Skeletal muscle satellite cell (primary cell): Measurements from ENCODE around the gene FAM227B. TPM values are rescaled to one million over a fixed set of nuclear protein-coding genes. Genes with fewer than 3 reads are reported as not detected.
"Not testable (repeated sequence)": the region's sequence is repeated elsewhere in the genome, so short reads cannot be mapped to it uniquely, and the experiment has no call there.

Source experiments
- H3K27me3 ChIP-seq: 2 replicates; pipeline ENCODE4 v1.7.0; 2013; ENCODE audit warnings: low read length; ENCODE audit not compliant: control insufficient read depth, insufficient read depth
- H3K36me3 ChIP-seq: 2 replicates; pipeline ENCODE4 v1.7.0; 2013; ENCODE audit warnings: mild to moderate bottlenecking, control low read depth, low read length; ENCODE audit not compliant: insufficient read depth
- H3K4me1 ChIP-seq: 2 replicates; pipeline ENCODE4 v1.7.0; 2013; ENCODE audit warnings: low read length; ENCODE audit not compliant: control insufficient read depth, insufficient read depth
- H3K4me2 ChIP-seq: 2 replicates; pipeline ENCODE4 v1.7.0; 2013; ENCODE audit warnings: mild to moderate bottlenecking, low read length
- H3K4me3 ChIP-seq: 2 replicates; pipeline ENCODE4 v1.7.0; 2013; ENCODE audit warnings: low read length
- H3K9ac ChIP-seq: 2 replicates; pipeline ENCODE4 v1.7.0; 2013; ENCODE audit warnings: mild to moderate bottlenecking, low read depth, low read length, moderate library complexity
- H3K9me3 ChIP-seq: replicated peaks from 2 replicates; pipeline ENCODE4 v1.7.0; 2013; ENCODE audit warnings: mild to moderate bottlenecking, control low read depth, low read length
- total RNA-seq: library from RNA; depleted of rRNA; stranded (reverse); fragments of >200 nt; gene quantifications from 2 replicates; pipeline ENCODE4 v1.2.3, GENCODE V29; 2012; rRNA removed

FAM227B gene
- total RNA-seq = 2.0 and 2.3 TPM in 2 replicates

GRCh38 chr15:49620658-49621368, at the start of gene FAM227B, which contains the start of gene DTWD1:
Gene FAM227B, minus strand, starts transcription at chr15:49620818. Its CDS starts 5,647 bp downstream, at chr15:49615171.
Gene DTWD1, plus strand, starts transcription at chr15:49621048. Its CDS starts 4,120 bp downstream, at chr15:49625168.
- Histone ChIP-seq H3K4me1 (peaks cover 35% of the 10 kb centered on the region), H3K4me3 (peak within 1 kb of the TSS; percentile 94), H3K4me2 (peak within 1 kb of the TSS; percentile 92), H3K36me3 (peaks cover 7% of the 10 kb centered on the region), H3K9me3 (peaks cover 4% of the 10 kb centered on the region), H3K27me3 (no peaks in the 10 kb centered on the region), H3K9ac (peak within 1 kb of the TSS; percentile 97)

- Histone ChIP-seq H3K36me3 (no peaks in the 10 kb centered on the region), H3K9me3 (no peaks in the 10 kb centered on the region), H3K4me3 (no peak overlapping the region), H3K27me3 (no peaks in the 10 kb centered on the region), H3K4me2 (no peak overlapping the region), H3K4me1 (peaks cover 2% of the 10 kb centered on the region), H3K9ac (no peak overlapping the region)
Observed at GRCh38 chr15:49669288-49669687, 48.7 kb upstream of the FAM227B start.

- not testable (repeated sequence) for H3K4me3 ChIP-seq, H3K4me2 ChIP-seq, H3K9ac ChIP-seq, H3K9me3 ChIP-seq, H3K27me3 ChIP-seq, H3K4me1 ChIP-seq, H3K36me3 ChIP-seq
Observed at GRCh38 chr15:49666486-49666885, 45.9 kb upstream of the FAM227B start.

- Histone ChIP-seq H3K36me3 (no peaks in the 10 kb centered on the region), H3K9ac (no peak overlapping the region)
Observed at GRCh38 chr15:49664716-49665115, 44.1 kb upstream of the FAM227B start.

GRCh38 chr15:49656734-49657133, 36.1 kb upstream of the FAM227B start:
- Histone ChIP-seq H3K9ac (no peak overlapping the region), H3K36me3 (no peaks in the 10 kb centered on the region), H3K4me1 (no peaks in the 10 kb centered on the region), H3K27me3 (no peaks in the 10 kb centered on the region), H3K4me3 (no peak overlapping the region), H3K9me3 (peaks cover 6% of the 10 kb centered on the region), H3K4me2 (no peak overlapping the region)

More at GRCh38 chr15:49664716-49665115, 44.1 kb upstream of the FAM227B start:
- Histone ChIP-seq H3K4me1 (no peaks in the 10 kb centered on the region), H3K27me3 (no peaks in the 10 kb centered on the region), H3K4me3 (no peak overlapping the region), H3K9me3 (no peaks in the 10 kb centered on the region), H3K4me2 (no peak overlapping the region)

- no peak overlapping the region for H3K4me2 ChIP-seq
- H3K4me1 ChIP-seq = peaks cover 4% of the 10 kb centered on the region
- no peak overlapping the region for H3K4me3 ChIP-seq
- H3K9me3 ChIP-seq = peaks cover 6% of the 10 kb centered on the region
- no peaks in the 10 kb centered on the region for H3K27me3 ChIP-seq
- H3K9ac ChIP-seq = no peak overlapping the region
- no peaks in the 10 kb centered on the region for H3K36me3 ChIP-seq
Observed at GRCh38 chr15:49652922-49653321, 32.3 kb upstream of the FAM227B start.

- no peaks in the 10 kb centered on the region for H3K36me3 ChIP-seq
- H3K4me1 ChIP-seq = peaks cover 7% of the 10 kb centered on the region
- H3K9ac ChIP-seq = no peak overlapping the region
- no peak overlapping the region for H3K4me2 ChIP-seq
- no peak overlapping the region for H3K4me3 ChIP-seq
- no peaks in the 10 kb centered on the region for H3K27me3 ChIP-seq
- H3K9me3 ChIP-seq = peaks cover 6% of the 10 kb centered on the region
Observed at GRCh38 chr15:49650676-49651075, 30.1 kb upstream of the FAM227B start.

- no peaks in the 10 kb centered on the region for H3K36me3 ChIP-seq
Observed at GRCh38 chr15:49649987-49650386, 29.4 kb upstream of the FAM227B start.

GRCh38 chr15:49646891-49647290, 26.3 kb upstream of the FAM227B start:
- H3K9me3 ChIP-seq = no peaks in the 10 kb centered on the region
- peaks cover 11% of the 10 kb centered on the region for H3K4me1 ChIP-seq
- H3K4me3 ChIP-seq = no peak overlapping the region
- H3K36me3 ChIP-seq = no peaks in the 10 kb centered on the region
- H3K4me2 ChIP-seq = no peak overlapping the region
- H3K9ac ChIP-seq = no peak overlapping the region
- no peaks in the 10 kb centered on the region for H3K27me3 ChIP-seq

More at GRCh38 chr15:49649987-49650386, 29.4 kb upstream of the FAM227B start:
- Histone ChIP-seq H3K9me3 (peaks cover 6% of the 10 kb centered on the region), H3K4me3 (no peak overlapping the region), H3K9ac (no peak overlapping the region), H3K4me2 (no peak overlapping the region), H3K4me1 (peaks cover 11% of the 10 kb centered on the region), H3K27me3 (no peaks in the 10 kb centered on the region)

- Histone ChIP-seq H3K36me3 (no peaks in the 10 kb centered on the region), H3K4me2 (no peak overlapping the region), H3K4me1 (peaks cover 11% of the 10 kb centered on the region), H3K27me3 (no peaks in the 10 kb centered on the region), H3K9me3 (no peaks in the 10 kb centered on the region), H3K4me3 (no peak overlapping the region), H3K9ac (no peak overlapping the region)
Observed at GRCh38 chr15:49645941-49646340, 25.3 kb upstream of the FAM227B start.

GRCh38 chr15:49645277-49645676, 24.7 kb upstream of the FAM227B start:
- Histone ChIP-seq H3K36me3 (no peaks in the 10 kb centered on the region), H3K27me3 (no peaks in the 10 kb centered on the region), H3K9me3 (no peaks in the 10 kb centered on the region), H3K4me1 (peaks cover 11% of the 10 kb centered on the region), H3K4me2 (no peak overlapping the region), H3K4me3 (no peak overlapping the region), H3K9ac (no peak overlapping the region)

GRCh38 chr15:49644364-49644794, 23.8 kb upstream of the FAM227B start:
- peaks cover 7% of the 10 kb centered on the region for H3K4me1 ChIP-seq
- no peaks in the 10 kb centered on the region for H3K27me3 ChIP-seq
- no peak overlapping the region for H3K4me3 ChIP-seq
- no peaks in the 10 kb centered on the region for H3K9me3 ChIP-seq
- no peaks in the 10 kb centered on the region for H3K36me3 ChIP-seq
- H3K9ac ChIP-seq = no peak overlapping the region
- H3K4me2 ChIP-seq = no peak overlapping the region
